NCI-H2107 treated with DMSO at 0.1 percent for 48 hours (cell line): Measurements from ENCODE around the gene CDCA5.

ENCODE experiments used
- DNase-seq: peaks from one replicate; lab custom pipeline; 2025; ENCODE audit not compliant: unreplicated experiment; lab: John Stamatoyannopoulos, UW

CDCA5 gene

DNA sequence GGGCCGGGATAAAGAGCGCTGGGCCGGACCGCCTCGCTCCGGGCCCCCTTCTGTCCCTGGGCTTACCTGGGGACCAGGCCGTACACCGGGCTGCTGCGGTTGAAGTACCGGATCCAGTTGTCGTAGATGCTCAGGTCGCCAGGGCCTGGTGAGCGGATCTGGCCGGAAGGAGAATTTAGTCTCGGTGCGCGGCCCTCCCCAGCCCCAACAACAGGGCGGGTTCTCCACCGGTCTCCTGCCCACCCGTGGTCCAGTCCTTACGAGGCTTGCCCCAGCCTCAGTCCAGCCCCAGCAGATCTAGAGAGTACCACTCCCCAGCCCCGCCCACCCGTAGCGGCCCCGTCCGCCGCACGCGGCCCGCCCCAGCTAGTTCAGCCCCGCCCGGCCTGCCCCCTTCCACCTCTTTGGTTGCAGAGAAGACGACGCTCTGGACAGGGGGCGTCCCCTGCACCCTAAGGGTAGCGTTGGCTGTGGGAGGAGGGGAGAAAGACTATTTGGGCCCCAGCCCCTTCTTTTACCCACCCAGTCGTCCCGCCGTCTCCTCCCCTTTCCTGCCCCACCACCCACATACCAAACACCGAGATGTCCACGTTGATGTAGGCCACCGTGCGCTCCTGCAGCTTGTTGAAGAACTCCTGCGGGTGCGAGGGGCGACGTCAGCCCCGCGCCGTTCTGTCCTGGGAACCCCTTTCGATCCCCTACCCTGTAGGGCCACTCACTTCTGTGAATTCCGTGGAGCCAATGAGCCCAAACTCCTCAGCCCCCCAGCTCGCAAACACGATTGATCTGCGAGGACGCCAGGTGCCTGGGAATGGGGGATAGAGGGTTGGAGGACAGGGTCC, 36.0 kb downstream of the CDCA5 start:
- no peak for DNase-seq

- DNase-seq, result no peak
Measured at GRCh38 chr11:65045728-65046127, 38.1 kb downstream of the CDCA5 start.

DNA sequence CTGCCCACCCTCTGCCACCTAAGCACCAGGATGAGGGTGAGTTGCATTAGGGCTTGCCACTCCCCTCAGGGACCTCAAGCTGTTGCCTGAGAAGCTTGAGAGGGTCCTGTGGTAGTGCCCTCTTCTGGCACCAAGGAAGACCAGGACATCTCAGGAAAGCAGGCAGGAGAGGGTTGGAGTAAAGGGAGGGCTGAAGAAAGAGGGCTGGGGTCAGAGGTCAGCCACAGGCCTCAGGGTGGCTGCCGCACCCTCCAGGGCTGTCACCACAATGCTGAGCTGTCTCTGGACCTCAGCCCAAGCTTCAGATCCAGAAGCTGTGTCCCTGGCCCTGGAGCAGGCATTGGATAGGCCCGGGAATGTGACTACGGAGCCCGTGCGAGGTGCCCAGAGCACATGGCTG, 38.8 kb downstream of the CDCA5 start:
- DNase-seq, result no peak

DNA sequence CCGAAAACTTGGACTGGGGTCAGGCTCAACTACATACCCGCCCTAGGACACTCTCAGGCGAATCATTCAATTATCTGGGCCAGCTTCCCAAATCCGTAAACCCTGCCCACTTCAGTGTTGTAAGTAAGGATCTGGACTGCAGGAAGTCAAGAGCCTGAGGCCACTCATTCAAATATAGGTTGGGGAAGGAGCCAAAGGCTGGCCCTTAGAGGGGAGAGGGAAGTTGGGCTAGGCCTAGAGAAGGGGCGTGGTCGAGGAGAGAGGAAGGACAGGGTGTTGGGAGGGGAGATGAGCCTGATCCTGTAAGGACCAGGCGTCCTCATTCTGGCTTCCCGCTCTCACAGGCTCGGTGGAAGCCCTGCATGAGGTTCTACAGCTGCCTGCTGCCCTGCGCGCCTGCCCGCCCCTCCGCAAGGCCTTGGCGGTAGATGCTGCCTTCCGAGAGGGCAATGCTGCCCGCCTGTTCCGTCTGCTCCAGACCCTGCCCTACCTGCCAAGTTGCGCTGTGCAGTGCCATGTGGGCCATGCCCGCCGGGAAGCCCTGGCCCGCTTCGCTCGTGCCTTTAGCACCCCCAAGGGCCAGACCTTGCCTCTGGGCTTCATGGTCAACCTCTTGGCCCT, 39.8 kb downstream of the CDCA5 start:
- DNase-seq, result no peak

DNA sequence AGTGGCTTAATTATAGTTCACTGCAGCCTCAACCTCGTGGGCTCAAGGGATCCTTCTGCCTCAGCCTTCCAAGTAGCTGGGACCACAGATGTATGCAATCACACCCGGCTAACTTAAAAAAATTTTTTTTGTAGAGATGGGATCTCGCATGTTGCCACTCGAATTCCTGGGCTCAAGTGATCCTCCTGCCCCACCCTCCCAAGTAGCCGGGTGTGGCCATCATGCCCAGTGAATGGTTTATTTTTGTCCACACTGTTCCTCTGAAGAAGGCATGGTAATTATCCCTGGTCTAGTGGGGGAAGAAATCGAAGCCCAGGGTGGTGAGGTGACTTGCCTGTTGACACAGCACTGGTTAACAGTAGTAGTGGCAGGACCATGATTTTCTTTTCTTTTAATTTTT, 40.9 kb downstream of the CDCA5 start:
- DNase-seq, result no peak

DNA sequence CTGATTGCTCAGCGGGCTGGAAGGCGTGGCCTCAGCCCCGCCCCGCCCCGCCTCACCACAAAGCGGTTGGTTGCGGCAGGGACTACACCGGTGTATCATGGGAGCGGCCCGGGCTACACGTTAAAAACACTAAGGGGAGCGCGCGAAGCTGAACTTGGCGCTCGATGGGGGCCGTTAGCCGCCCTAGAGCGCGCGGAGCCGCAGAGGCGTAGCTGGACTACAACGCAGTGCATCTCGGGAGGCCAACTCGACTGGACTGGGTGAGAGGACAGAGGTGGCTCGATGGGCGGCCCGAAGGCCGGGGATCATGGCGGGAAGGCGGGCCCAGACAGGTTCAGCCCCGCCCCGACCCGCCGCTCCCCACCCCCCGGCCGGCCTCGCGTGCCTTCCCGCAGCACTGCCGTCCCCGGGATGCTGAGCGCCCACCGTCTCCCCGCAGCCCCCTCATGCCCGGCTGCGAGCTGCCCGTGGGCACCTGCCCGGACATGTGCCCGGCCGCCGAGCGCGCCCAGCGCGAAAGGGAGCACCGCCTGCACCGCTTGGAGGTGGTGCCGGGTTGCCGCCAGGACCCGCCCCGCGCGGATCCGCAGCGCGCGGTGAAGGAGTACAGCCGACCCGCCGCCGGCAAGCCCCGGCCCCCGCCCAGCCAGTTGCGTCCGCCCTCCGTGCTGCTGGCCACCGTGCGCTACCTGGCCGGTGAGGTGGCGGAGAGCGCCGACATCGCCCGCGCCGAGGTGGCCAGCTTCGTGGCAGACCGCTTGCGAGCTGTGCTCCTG, 42.8 kb downstream of the CDCA5 start, which contains the start of gene SAC3D1:
SAC3D1 (plus strand) TSS at position 364 of the 776 bp plus-strand sequence; CDS start at position 447, 83 bp downstream.
- peak; percentile 87 for DNase-seq

DNA sequence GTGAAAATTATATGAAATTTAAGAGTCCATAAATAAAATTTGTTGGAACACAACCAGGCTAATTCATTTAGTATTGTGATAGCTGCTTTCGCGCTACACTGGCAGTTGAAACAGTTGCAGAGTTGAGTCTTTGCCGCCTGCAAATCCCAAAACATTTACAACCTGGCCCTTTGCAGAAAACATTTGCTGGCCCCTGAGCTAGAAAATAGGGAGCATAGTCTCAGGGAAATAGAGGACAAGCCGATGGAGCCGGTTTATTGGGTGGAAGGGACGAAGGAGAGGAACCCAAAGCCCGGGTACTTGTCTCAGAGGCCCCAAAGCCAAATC, 43.4 kb downstream of the CDCA5 start:
- DNase-seq, result no peak

GRCh38 chr11:65036931-65037330, 46.9 kb downstream of the CDCA5 start:
- no peak for DNase-seq

DNA sequence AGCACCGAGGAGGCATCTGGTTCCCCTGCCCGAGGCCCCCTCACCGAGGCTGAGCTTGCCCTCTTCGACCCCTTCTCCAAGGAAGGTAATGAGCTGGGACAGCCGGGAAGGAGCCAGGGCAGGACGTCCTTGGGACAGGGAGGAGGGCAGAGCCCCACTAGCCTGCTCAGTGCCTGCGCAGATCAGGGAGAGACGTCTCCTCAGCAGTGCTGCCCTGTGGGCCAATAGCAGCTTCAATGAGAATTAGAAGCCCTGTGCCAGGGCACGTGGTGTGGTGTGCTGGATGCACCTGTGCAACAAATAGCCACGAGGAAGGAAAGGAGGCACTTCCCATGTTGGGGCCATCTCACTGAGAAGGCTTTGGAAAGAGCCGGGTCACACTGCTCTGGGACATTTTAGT, 48.3 kb downstream of the CDCA5 start:
- no peak for DNase-seq

DNA sequence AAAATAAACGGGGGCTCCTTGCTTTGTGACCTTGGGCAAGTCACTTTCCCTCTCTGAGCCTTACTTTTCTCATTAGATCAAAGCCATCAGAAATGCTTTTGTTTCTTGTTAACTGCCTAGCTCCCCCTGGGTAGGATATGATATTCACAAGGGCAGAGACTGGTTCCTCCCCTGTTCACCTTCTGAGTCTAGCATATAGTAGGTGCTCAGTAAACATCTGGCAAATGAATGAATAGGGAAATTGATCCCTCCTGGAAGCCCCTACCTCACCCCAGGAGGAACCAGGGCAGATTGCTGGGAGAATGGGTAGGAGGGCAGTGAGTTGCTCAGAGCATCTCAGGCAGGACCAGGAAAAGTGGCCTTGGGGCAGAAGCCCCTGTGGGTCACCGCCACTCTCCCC, 49.4 kb downstream of the CDCA5 start:
- no peak for DNase-seq

GRCh38 chr11:65032216-65032615, 51.6 kb downstream of the CDCA5 start:
- no peak for DNase-seq
